HG02852 (cell line): Measurements from ENCODE around the gene CAPZA1.
A peak's percentile ranks its signal among the peaks of the same experiment; 100 is the strongest.
"Not testable (repeated sequence)": the region's sequence is repeated elsewhere in the genome, so short reads cannot be mapped to it uniquely, and the experiment has no call there.

Experiments
- ATAC-seq: cut with Tn5 transposase; IDR thresholded peaks from one replicate; pipeline ENCODE4 v1.9.1; 2021; ENCODE audit warnings: mild to moderate bottlenecking, moderate library complexity; ENCODE audit not compliant: unreplicated experiment

CAPZA1 gene

DNA sequence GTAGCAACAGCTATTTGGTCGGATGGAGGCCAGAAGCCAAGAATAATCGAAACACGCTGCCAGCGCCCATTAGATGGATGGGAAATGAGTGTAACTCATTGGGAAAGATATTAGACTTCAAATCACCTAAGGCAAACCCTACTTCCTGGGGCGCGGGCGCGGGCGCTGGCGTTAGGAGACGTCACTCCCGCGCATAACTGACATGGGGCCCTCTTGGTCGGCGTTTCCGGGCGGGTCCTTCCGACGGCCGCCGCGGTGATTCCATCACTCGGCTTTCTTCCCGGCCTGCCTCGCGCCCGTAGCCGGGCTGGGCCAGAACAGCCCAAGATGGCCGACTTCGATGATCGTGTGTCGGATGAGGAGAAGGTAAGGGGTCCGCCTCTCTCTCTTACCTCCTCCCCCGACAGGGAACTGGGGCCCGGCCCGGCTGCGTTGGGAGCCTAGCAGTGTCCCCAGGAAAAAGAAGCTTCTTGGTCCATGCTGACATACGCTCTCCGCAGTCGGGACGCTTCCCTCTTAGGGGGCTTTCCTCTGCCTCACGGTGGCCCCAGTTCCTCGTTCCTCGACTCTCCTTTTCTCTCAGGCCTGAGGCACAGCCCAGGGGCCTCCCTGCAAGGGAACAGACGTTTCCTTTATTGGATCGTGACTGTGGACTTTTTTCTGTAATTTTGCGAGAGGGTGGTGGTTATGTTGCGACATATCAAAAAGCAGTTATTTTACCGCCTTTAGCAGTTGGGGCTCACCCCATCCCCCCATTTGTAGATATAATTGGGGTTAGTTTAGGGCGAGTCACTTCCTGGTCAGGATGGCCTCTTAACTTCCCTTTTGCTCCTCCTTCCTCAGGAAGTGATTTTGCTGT, at the start of gene CAPZA1:
CAPZA1 (plus strand) TSS at position 315 of the 859 bp plus-strand sequence; CDS start at position 328, 13 bp downstream.
- ATAC-seq, result peak; percentile 88

DNA sequence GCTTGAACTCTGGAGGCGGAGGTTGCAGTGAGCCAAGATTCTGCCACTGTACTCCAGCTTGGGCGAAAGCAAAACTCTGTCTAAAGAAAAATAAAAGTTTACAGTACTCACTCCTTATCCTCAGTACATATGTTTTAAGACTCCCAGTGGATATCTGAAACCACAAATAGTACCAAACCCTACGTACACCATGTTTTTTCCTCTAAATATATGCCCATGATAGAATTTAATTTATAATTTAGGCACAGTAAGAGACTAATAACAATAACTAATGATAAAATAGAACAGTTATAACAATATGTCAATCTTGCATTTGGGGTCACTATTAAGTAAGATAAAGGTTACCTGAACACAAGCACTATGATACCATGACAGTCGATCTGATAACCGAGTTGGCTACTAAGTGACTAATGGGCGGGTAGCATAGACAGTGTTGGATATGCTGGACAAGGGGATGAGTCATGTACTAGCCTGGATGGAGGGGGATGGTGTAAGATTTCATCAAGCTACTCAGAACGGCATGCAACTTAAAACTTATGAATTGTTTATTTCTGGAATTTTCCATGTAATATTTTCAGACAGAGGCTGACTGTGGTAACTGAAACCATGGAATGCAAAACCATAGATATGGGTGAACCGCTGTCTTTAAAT, 44.4 kb upstream of the CAPZA1 start:
- no peak for ATAC-seq

DNA sequence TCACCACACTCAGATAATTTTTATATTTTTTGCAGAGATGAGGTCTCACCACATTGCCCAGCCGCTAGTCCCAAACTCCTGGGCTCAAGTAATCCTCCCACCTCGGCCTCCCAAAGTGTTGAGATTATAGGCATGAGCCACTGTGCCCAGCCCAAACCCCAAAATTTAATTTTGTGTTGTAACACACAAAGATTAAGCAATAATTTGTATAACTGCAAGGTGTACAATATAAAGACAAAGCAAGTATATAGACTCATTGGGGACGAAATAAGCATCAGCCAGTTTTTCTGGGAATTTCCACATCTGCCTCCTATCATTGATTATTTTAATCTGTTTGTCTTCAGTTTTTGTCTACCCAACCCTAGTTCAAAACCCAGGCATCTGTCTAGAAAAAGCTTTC, 43.4 kb upstream of the CAPZA1 start:
- ATAC-seq, result no peak

DNA sequence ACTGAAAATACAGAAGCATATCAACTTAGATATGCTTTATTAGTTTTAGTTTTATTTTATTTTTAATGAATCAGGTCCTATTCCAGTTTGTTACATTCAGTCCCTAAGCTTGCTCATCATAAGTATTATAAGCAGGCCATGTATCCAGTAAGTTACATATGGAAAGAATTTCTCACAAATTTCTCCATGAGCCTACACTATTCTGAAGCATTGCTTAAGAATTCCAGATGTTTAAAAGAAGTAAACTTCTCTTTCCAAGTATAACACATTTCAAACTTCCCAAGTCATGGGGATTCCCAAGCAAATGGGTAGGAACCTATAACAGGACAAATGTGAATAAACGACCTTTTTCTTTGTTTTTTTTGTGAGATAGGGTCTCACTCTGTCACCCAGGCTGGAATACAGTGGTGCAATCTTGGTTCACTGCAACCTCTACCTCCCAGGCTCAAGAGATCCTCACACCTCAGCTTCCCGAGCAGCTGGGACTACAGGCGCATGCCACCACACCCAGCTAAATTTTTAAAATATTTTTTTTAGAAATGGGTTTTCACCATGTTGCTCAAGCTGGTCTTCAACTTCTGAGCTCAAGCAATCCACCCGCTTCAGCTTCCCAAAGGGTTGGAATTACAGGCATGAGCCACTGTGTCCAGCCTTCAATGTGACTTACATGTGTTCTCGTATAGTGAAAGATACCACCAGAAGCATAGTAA, 39.7 kb upstream of the CAPZA1 start:
- no peak for ATAC-seq

DNA sequence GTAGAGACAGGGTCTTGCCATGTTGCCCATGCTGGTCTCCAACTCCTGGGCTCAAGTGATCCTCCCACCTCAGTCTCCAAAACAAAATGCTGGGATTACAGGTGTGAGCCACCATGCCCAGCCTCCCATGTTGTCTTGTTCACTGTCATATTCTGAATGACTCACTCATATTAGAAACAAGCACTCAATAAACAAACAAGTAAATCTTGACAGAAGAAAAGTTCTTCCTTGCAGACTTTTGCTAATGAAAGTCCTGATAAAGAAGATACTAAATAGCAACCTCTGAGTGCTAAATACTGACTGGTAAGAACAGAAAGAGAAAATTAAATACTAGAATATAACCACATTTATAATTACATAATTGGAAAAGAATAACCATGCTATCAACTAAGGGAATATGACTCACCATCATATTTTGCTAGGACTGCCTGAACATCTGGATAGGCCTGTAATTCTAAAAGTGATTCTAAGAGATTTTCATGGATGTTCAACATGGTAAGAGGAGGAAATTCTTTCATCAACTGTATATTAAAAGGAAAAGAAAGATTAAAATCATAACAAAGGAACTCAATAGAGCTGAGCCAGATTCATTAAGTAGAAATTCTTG, 37.9 kb upstream of the CAPZA1 start:
- ATAC-seq, result no peak

DNA sequence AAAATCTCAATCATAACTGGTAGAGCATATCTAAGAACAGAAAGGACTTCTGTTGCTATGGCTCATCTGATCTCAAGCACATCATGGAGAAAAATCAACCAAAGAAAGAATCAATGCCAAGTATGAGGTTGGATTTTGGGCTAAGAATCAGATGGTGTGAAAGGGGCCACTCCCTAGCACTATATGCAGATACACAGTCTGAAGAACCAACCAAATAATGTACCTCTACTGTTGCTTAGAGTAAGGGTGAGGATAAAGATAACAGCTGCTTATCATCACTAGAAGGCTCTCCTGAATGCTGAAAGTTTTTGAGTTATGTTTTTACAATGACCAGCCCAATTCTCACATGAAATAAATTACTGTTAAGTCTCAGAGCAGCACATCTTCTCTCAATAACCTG, 36.3 kb upstream of the CAPZA1 start:
- no peak for ATAC-seq

DNA sequence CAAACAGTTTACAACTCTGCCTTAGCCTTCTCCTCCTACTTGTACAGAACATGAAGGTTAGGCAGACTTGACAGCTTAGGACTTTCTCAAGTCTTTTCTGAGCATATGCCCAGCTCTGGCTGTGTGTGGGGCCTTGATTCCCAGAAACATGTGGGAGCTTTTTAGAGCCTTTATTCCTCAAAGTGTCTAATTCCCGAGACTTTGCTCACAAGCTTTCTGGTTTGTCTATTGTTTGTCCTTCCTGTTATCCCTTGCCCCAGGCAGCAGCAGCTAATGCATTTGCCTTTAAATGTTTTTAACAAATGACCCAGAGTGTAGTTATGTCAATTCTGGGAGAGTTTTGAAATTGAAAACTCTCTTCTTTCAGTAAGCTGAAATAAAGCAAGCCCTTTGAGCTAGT, 29.9 kb upstream of the CAPZA1 start:
- ATAC-seq, result no peak

DNA sequence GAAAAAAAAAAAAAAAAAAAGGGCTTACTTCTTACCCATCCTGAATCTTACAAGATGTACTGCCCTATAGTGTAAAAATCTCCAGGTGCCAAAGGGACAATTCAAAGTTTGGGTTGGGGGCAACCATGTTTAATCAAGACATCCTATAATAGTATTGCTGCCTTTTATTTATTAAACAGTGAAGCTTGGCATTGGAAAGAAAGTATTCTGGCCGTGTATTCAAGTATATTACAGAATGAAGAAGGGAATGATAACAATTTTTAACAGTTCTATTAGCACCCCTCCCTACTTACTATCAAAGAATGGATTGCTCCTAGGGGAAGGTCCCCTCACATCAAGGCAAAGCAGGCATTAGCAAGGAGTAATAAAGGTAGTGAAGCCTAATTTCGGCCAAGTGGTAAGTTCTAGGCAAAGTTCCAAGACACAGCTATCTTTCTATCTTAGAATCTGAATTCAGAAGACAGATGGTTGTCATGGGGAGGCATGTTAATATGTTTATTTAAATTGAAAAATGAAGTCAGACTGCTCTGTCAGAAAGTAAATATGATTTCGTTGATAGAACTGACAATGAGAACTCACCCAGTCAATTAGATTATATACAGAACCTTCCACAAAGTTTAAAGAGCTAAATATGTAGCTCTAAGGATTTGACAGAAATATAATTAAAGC, 25.3 kb upstream of the CAPZA1 start:
- ATAC-seq, result no peak

DNA sequence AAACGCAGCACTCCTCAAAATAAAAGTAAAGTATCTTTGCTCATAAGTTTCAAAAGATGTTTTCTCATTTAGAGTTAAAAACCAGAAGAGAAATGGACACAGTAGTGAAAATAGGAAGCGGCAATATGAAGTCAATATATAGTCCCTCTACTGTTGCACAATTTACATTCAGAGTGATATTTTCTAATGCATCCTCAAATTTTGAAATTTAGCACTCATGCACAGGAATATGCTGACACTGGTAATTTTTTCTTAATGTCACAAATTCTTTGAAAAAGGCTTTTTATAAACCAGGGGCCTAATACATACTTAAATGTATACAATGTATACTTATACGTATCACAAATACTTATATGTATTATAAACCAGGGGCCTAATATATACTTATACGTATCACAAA, 20.2 kb upstream of the CAPZA1 start:
- no peak for ATAC-seq

DNA sequence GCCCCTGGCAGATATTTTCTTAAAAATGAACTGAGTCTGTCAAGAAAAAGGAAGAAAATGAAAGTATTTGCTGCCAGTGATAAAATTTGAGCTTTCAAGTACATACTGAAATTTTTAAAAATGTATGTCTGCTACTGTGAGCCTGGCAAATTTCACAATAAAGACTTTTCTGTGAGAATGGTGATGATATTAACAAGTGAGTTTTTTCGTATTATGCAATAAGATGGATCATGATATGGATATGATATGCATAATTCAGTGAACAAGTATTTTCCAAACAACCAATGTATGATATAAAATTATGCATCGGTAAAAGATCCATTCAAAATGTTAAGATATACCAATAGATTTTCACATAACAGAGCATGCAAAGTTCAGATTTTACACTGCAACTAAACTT, 16.6 kb upstream of the CAPZA1 start:
- ATAC-seq, result no peak

DNA sequence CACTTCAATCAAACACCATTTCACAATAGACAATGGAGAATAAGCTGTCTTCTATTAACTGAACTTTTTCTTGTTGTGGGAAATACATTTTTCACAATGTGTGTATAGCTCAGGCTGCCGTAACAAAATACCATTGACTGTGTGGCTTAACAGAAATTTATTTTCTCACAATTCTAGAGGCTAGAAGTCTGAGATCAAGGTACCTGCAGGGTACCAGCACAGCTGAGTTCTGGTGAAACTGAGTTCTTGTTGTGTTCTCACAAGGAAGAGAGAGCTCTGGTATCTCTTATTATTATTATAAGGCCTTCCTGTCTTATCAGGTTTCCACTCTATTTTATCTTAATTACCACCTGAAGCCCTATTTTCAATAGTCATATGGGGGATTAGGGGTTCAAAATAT, 16.1 kb upstream of the CAPZA1 start:
- no peak for ATAC-seq

DNA sequence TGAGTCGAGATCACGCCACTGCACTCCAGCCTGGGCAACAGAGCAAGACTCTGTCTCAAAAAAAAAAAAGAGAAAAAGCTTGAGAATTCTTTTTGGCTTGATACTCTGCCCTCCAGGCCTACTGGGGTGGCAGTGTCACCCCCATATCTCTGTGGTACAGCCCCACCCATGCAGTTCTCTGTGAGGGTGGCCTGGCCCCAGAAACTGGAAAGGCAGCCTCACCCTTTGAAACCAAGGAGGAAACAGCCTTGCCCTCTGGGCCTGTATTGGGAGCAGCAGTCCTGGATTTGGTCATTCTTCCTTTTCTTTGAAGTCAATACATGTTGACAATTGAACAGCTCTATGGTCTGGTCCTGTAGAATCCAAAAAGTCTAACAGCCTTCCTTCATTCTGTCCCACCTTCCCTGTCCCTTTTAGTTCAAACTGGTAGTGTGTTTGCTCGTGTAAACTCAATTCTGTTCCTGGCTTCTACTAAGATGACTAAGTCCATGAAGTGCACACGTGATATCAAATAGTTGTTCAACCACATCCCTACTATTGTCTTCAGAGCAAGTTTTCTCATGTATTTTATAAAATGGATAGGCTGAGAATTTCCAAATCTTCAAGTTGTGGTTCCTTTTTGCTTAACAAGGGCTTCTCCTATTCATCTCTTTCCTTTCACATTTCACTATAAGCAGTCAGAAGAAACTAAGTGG, 13.9 kb upstream of the CAPZA1 start:
- no peak for ATAC-seq

DNA sequence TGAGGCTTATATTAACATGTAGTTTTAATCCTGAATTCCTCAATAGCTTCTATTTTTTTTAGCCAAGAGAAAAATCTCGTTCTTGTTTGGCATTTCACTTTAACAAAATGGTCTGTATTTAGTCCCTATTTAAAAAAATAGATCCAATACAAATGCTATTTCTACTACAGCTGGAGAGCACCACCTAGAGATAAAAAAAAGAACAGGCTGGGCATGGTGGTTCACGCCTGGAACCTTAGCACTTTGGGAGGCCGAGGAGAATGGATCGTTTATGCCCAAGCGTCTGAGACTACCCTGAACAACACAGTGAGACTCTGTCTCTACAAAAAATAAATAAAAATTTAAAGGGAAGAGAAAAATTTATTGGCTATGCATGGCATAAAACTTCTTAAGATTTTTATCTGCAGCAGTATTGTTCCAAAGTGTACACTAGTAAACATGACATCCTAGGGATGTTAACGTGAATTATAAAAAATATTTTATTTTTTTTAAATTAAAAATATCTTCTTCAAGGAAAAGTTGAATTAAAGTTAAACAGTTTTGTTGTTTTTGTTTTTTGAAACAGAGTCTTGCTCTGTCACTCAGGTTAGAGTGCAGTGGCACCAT, 5.1 kb upstream of the CAPZA1 start:
- ATAC-seq, result no peak

DNA sequence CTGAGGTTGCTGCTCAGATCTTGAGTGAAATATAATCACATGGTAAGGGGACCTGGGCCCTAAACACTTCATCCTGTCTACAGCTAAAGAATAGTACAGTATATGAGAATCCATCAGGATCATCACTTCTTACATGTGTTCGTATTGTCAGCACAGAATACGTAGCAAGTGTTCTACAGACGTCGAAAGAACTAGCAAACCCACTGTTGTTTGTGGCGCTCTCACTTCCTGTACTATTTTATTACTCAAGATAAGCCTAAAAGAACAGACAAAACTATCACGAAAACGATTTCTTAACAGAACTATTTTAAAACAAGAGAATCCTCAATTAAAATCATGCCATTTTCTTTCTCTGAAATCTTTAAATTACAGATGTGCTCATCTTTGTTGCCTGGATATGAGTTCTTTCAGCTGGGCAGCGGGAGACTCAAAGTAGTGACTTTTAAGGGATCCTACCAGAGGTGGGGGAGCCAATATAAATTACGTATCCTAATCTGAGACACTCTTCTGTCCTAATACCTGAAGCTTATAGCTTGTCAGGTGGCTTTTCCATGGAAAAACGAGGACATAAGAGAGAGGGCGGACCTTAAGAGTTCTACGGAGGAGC, 1.4 kb upstream of the CAPZA1 start:
- ATAC-seq, result no peak

DNA sequence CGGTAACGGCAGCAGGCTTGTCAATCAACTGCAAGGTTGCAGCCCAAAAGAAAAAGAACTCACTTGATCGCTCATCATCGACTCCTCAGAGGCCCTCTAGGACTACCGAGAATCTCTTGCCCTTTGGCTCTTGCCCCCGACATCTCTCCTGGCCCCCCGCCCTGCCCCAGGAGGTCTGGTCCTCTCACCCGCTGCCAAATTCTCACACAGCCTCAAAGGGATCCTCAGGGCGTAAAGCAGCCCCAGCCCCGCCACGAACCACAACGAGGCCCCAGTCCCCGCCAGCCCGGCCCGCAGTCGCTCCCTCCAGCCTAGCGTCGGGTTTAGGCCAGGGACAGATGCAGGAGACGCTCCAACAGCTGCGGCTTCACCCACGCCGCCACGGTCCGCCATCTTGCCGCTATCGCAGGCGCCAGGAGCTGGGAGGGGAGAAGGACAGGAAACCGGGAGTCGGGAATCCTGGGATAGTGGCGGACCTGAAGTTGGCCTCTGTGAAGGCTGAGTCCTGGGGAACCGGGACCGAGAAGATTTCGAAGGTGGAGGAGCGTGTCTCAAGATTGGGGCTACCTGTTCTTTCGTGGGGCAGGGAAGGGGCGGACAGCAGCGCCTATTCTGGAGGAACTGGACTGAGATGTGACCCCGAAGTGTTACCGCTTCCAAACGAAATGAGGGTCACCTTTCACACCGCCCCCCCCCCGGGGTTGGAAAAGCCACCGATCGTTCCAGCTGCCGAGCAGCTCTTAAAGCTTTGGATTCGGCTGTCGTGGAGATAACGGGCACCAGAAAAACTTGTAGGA, 713 bp upstream of the CAPZA1 start, which contains the start of gene ST7L:
ST7L (minus strand) TSS at position 421 of the 797 bp plus-strand sequence; CDS start at position 393, 28 bp downstream.
- no peak for ATAC-seq

DNA sequence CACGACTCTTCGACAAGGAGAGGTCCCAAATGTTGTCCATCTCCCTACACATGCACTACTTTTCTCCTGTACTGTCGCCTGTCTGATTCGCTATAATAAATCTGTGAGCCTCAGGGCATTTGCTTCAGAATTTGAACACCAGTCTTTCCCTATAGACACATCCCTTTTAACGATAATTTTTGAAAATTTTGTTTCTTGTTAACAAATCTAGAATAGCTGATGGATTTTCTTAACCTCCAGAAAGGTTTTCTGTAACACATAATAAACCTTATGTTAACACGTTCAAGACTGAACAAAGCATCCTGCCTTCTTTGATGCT, 704 bp downstream of the CAPZA1 start:
- no peak for ATAC-seq

DNA sequence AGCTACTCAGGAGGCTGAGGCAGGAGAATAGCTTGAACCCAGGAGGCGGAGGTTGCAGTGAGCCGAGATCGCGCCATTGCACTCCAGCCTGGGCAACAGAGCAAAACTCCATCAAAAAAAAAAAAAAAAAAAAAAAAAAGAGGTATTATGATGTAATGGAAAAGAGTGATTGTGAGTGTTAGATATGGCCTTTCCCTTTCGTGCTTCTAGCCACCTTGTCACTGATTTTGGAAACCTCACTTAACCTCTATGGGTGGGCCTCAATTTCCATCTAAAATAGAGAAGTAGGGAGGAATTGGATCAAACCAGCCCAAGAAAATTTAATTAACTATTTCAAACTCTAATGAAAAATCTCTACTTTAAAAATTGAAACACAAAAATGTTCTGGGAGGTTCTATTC, 4.9 kb downstream of the CAPZA1 start:
- not testable (repeated sequence) for ATAC-seq

DNA sequence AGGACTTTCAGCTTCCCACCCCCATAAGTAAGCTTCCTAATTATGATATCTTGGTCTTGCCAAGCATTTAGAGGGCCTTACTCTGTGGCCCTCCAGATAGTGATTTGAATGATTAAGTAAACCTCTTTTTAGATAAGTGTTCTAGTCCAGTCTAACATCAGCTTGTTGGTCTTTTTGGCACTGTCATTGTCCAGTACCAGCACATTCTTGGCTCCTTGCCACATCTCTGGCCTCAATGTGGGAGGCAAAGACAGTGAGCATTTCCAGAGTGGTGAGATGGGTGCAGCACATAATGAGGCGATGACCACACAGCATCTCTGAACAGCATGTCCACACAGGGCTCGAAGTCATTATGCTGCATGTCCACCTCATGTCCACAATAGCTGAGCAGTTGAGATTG, 6.1 kb downstream of the CAPZA1 start:
- ATAC-seq, result no peak

DNA sequence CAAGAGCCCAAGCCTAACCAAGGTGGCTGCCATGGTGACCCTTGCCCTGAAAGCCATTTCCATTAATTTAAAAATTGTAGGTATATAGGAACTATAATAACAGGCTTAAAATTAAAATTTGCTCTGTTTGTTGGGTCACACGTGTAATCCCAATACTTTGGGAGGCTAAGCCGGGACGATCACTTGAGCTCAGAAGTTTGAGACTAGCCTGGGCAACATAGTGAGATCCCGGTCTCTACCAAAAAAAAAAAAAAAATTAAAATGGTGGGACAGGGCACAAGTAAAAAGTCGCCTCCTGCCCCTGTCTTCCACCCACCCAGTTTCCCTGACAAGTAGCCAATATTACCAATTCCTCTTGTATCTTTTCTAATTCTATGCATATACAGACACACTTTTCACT, 6.6 kb downstream of the CAPZA1 start:
- no peak for ATAC-seq
